H9 (cell line): ENCODE results near the gene NUDCD2. TPM values are rescaled to one million over a fixed set of nuclear protein-coding genes. Genes with fewer than 3 reads are reported as not detected.

Experiments
- DNase-seq: peaks from one replicate; pipeline ENCODE4 v3.0.0-alpha.2; 2017
- H2AFZ ChIP-seq: one replicate; pipeline ENCODE4 v1.6.1; 2013; ENCODE audit warnings: mild to moderate bottlenecking, low read length, control low read depth, moderate library complexity
- H2AK5ac ChIP-seq: 2 replicates; pipeline ENCODE4 v1.6.1; 2013; ENCODE audit warnings: low read length, control low read depth, mixed read lengths; ENCODE audit not compliant: insufficient read length
- H2BK120ac ChIP-seq: one replicate; pipeline ENCODE4 v1.6.1; 2013; ENCODE audit warnings: low read depth, mild to moderate bottlenecking, low read length, control low read depth, inconsistent platforms; ENCODE audit not compliant: poor library complexity, severe bottlenecking
- H2BK12ac ChIP-seq: 2 replicates; pipeline ENCODE4 v1.6.1; 2013; ENCODE audit warnings: low read length, control low read depth, mixed read lengths, low read depth; ENCODE audit not compliant: insufficient read length
- H2BK15ac ChIP-seq: 2 replicates; pipeline ENCODE4 v1.6.1; 2013; ENCODE audit warnings: low read depth, low read length, control low read depth
- H2BK20ac ChIP-seq: one replicate; pipeline ENCODE4 v1.6.1; 2013; ENCODE audit warnings: low read depth, mild to moderate bottlenecking, low read length, control low read depth, inconsistent platforms; ENCODE audit not compliant: poor library complexity, severe bottlenecking
- H2BK5ac ChIP-seq: 2 replicates; pipeline ENCODE4 v1.6.1; 2013; ENCODE audit warnings: low read length, control low read depth, mixed read lengths; ENCODE audit not compliant: insufficient read length
- H3K14ac ChIP-seq: 2 replicates; pipeline ENCODE4 v1.6.1; 2013; ENCODE audit warnings: low read length, control low read depth; ENCODE audit not compliant: insufficient read depth
- H3K18ac ChIP-seq: 2 replicates; pipeline ENCODE4 v1.6.1; 2013; ENCODE audit warnings: low read depth, mild to moderate bottlenecking, mixed read lengths, low read length, control low read depth; ENCODE audit not compliant: insufficient read length
- H3K23ac ChIP-seq: 2 replicates; pipeline ENCODE4 v1.6.1; 2013; ENCODE audit warnings: low read length, control low read depth, mixed read lengths, low read depth; ENCODE audit not compliant: insufficient read length
- H3K23me2 ChIP-seq: 2 replicates; pipeline ENCODE4 v1.6.1; 2013; ENCODE audit warnings: low read depth, mild to moderate bottlenecking, mixed read lengths, low read length, control low read depth; ENCODE audit not compliant: insufficient read length, poor library complexity, severe bottlenecking
- H3K27ac ChIP-seq: 2 replicates; pipeline ENCODE4 v1.5.1; 2013; ENCODE audit warnings: low read length, control low read depth, mixed read lengths, low read depth; ENCODE audit not compliant: insufficient read length
- H3K27me3 ChIP-seq: 2 replicates; pipeline ENCODE4 v1.6.1; 2013; ENCODE audit warnings: low read length, control low read depth, inconsistent platforms; ENCODE audit not compliant: insufficient read depth
- H3K4ac ChIP-seq: 2 replicates; pipeline ENCODE4 v1.6.1; 2013; ENCODE audit warnings: low read depth, mild to moderate bottlenecking, control low read depth, inconsistent platforms, low read length, moderate library complexity
- H3K4me1 ChIP-seq: 2 replicates; pipeline ENCODE4 v1.6.1; 2013; ENCODE audit warnings: low read length, control low read depth, inconsistent platforms; ENCODE audit not compliant: insufficient read depth
- H3K4me2 ChIP-seq: 2 replicates; pipeline ENCODE4 v1.6.1; 2013; ENCODE audit warnings: low read length, control low read depth, mixed read lengths; ENCODE audit not compliant: insufficient read length, insufficient read depth
- H3K56ac ChIP-seq: 2 replicates; pipeline ENCODE4 v1.6.1; 2013; ENCODE audit warnings: low read depth, mild to moderate bottlenecking, mixed read lengths, low read length, control low read depth; ENCODE audit not compliant: insufficient read length
- H3K79me1 ChIP-seq: 2 replicates; pipeline ENCODE4 v1.6.1; 2013; ENCODE audit warnings: low read depth, mild to moderate bottlenecking, moderate library complexity, low read length, control low read depth, inconsistent platforms; ENCODE audit not compliant: insufficient read depth, poor library complexity, severe bottlenecking
- H3K79me2 ChIP-seq: 2 replicates; pipeline ENCODE4 v1.6.1; 2013; ENCODE audit warnings: low read length, control low read depth, inconsistent platforms; ENCODE audit not compliant: insufficient read depth
- H3K9ac ChIP-seq: 2 replicates; pipeline ENCODE4 v1.6.1; 2013; ENCODE audit warnings: low read length, control low read depth, mixed read lengths; ENCODE audit not compliant: insufficient read length; ENCODE audit errors: extremely low read depth
- H3K9me3 ChIP-seq: one replicate; pipeline ENCODE4 v1.6.1; 2013; ENCODE audit warnings: low read depth, low read length, inconsistent platforms; ENCODE audit not compliant: control insufficient read depth
- H3T11ph ChIP-seq: one replicate; pipeline ENCODE4 v1.6.1; 2013; ENCODE audit warnings: mild to moderate bottlenecking, low read length, control low read depth, inconsistent platforms
- H4K20me1 ChIP-seq: one replicate; pipeline ENCODE4 v1.6.1; 2013; ENCODE audit not compliant: control insufficient read depth, insufficient read length, insufficient read depth
- H4K5ac ChIP-seq: 2 replicates; pipeline ENCODE4 v1.6.1; 2013; ENCODE audit warnings: low read depth, mild to moderate bottlenecking, mixed read lengths, low read length, control low read depth; ENCODE audit not compliant: insufficient read length
- H4K8ac ChIP-seq: replicated peaks from 2 replicates; pipeline ENCODE4 v1.6.1; 2013; ENCODE audit warnings: low read length, control low read depth, mixed read lengths, low read depth; ENCODE audit not compliant: insufficient read length
- H4K91ac ChIP-seq: 2 replicates; pipeline ENCODE4 v1.6.1; 2013; ENCODE audit warnings: low read depth, mild to moderate bottlenecking, moderate library complexity, mixed read lengths, low read length, control low read depth; ENCODE audit not compliant: insufficient read length
- H3K27ac Mint-ChIP-seq, 3 experiments: 2 replicates in 2 of 3; 3 replicates in 1 of 3; pipeline ENCODE4 v1.8.0; 2020 to 2021; ENCODE audit warnings: mixed read lengths in 3 of 3, mild to moderate bottlenecking in 1 of 3, moderate library complexity in 1 of 3
- H3K27me3 Mint-ChIP-seq: 2 replicates; pipeline ENCODE4 v1.8.0; 2021; ENCODE audit warnings: low read depth, mild to moderate bottlenecking, moderate library complexity, mixed read lengths
- H3K36me3 Mint-ChIP-seq, 3 experiments: 2 replicates in 2 of 3; 3 replicates in 1 of 3; pipeline ENCODE4 v1.8.0; 2020 to 2021; ENCODE audit warnings: low read depth in 3 of 3, mixed read lengths in 3 of 3; ENCODE audit not compliant: insufficient read depth in 1 of 3
- H3K4me1 Mint-ChIP-seq, 2 experiments: 2 replicates each; pipeline ENCODE4 v1.8.0; 2020; ENCODE audit warnings: mixed read lengths in 2 of 2
- H3K4me3 Mint-ChIP-seq, 2 experiments: 2 replicates in 1 of 2; 3 replicates in 1 of 2; pipeline ENCODE4 v1.8.0; 2020 to 2021; ENCODE audit warnings: mild to moderate bottlenecking in 2 of 2, mixed read lengths in 2 of 2, moderate library complexity in 1 of 2
- H3K9me3 Mint-ChIP-seq, 2 experiments: 2 replicates in 1 of 2; 3 replicates in 1 of 2; pipeline ENCODE4 v1.8.0; 2020; ENCODE audit warnings: mild to moderate bottlenecking in 2 of 2, mixed read lengths in 2 of 2, moderate library complexity in 1 of 2
- WGBS: extraction: QIAGEN DNeasy Blood & Tissue Kit; methylation state at CpG from one replicate; pipeline ENCODE4 v1.1.7; 2013; ENCODE audit warnings: missing lambda C conversion rate, low lambda C conversion rate, mixed read lengths; ENCODE audit not compliant: insufficient read length; ENCODE audit errors: extremely low coverage; 5-methylcytosine and 5-hydroxymethylcytosine counted together
- total RNA-seq: library from RNA; stranded (reverse); gene quantifications from 2 replicates; pipeline ENCODE4 v1.2.1, GENCODE V29; 2021
- TF ChIP-seq, protein P1 (sequence below): fragments of 200-600 bp; sonication (generic); conservative IDR thresholded peaks from 3 replicates; pipeline ENCODE4 v1.8.0; 2021; ENCODE audit warnings: antibody characterized with exemption, mild to moderate bottlenecking

The NUDCD2 gene
- total RNA-seq, 1 experiment from 2014 or later: 42.2 TPM

DNA sequence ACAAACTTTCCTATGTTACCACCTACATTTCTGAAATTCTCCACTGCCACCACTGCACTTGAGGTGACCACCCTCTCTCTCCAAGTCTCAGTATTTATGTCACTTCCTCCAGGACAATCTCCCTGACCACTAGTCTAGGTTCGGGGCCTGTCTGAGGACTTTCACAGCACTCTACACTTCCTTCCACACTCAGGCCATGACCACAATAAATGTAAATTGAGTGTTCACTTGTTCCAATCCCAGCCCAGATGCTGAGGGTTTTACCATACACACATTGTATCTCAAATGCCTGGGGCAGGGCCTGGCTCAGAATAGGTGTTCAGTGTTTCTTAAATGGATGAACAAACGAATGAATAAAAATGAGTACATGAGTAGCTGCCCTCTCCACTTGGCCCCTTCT, 49.4 kb downstream of the NUDCD2 start:
- no peak overlapping the region for H3K4ac ChIP-seq
- no peak overlapping the region for H2BK5ac ChIP-seq
- no peak overlapping the region for H2AFZ ChIP-seq
- Mint-ChIP-seq H3K36me3 (no peaks in the 10 kb centered on the region; a peak in 1 of 7 replicates), H3K9me3 (peaks cover 0 to 3% of the 10 kb centered on the region in 2 experiments; a peak in 1 of 5 replicates), H3K4me1 (peaks cover 10% of the 10 kb centered on the region in 2 experiments), H3K4me3 (no peak overlapping the region), H3K27ac (no peak overlapping the region), H3K27me3 (peaks cover 2% of the 10 kb centered on the region; the same call in 1 of the 2 replicates)
- H4K8ac ChIP-seq: no peak overlapping the region
- no peaks in the 10 kb centered on the region for H3K27me3 ChIP-seq
- TF ChIP-seq, protein P1, sequence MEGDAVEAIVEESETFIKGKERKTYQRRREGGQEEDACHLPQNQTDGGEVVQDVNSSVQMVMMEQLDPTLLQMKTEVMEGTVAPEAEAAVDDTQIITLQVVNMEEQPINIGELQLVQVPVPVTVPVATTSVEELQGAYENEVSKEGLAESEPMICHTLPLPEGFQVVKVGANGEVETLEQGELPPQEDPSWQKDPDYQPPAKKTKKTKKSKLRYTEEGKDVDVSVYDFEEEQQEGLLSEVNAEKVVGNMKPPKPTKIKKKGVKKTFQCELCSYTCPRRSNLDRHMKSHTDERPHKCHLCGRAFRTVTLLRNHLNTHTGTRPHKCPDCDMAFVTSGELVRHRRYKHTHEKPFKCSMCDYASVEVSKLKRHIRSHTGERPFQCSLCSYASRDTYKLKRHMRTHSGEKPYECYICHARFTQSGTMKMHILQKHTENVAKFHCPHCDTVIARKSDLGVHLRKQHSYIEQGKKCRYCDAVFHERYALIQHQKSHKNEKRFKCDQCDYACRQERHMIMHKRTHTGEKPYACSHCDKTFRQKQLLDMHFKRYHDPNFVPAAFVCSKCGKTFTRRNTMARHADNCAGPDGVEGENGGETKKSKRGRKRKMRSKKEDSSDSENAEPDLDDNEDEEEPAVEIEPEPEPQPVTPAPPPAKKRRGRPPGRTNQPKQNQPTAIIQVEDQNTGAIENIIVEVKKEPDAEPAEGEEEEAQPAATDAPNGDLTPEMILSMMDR: no peak
- no peak overlapping the region for H3K9ac ChIP-seq
- no peaks in the 10 kb centered on the region for H3K23me2 ChIP-seq
- WGBS: no CpG with 5 or more reads among the region's 2 CpGs
- H3K18ac ChIP-seq: no peak overlapping the region
- H2BK15ac ChIP-seq: no peak overlapping the region
- H3K14ac ChIP-seq: no peak overlapping the region
- no peaks in the 10 kb centered on the region for H3K4me1 ChIP-seq
- H4K91ac ChIP-seq: no peak overlapping the region
- no peak overlapping the region for H2BK120ac ChIP-seq
- H2BK20ac ChIP-seq: no peak overlapping the region
- H3K79me2 ChIP-seq: no peaks in the 10 kb centered on the region
- H3K79me1 ChIP-seq: no peaks in the 10 kb centered on the region
- no peak overlapping the region for H3K4me2 ChIP-seq
- H3K56ac ChIP-seq: no peak overlapping the region
- no peak overlapping the region for H3K23ac ChIP-seq
- no peak overlapping the region for H3T11ph ChIP-seq
- no peaks in the 10 kb centered on the region for H4K20me1 ChIP-seq
- no peaks in the 10 kb centered on the region for H3K9me3 ChIP-seq
- no peak overlapping the region for H2AK5ac ChIP-seq
- DNase-seq: no peak
- no peak overlapping the region for H3K27ac ChIP-seq
- no peak overlapping the region for H2BK12ac ChIP-seq
- no peak overlapping the region for H4K5ac ChIP-seq
